ENCODE results near the gene ARHGAP30.

Gene ARHGAP30

DNA sequence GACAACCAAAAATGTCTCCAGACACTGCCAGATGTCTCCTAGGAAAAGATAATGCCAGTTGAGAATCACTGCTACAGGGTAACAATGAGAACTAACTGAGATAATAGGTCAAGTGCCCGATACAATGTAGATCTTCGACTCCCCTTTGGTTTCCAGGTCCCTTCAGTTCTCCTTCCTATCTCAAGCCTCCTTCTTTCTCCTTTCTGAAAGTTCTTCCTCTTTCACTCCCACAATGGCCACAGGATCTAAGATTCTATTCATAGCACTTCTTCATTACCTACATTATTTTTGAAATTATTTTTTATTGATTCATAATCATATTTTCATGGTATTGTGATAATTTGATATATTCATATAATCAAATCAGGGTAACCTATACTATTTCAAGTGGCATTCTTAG lies 41.8 kb upstream of the ARHGAP30 start:
- no peak overlapping the region for H3K4me3 ChIP-seq (ENCODE audit: low read depth, low read length, poor library complexity, severe bottlenecking)
- no peaks in the 10 kb centered on the region for H3K9me3 ChIP-seq (ENCODE audit: low read length)
- no peak overlapping the region for H3K27ac ChIP-seq (ENCODE audit: low read depth, low read length, poor library complexity, severe bottlenecking)
- H3K27me3 ChIP-seq (ENCODE audit: insufficient read depth, low read length) = no peaks in the 10 kb centered on the region
- peaks cover 32% of the 10 kb centered on the region for H3K4me1 ChIP-seq (ENCODE audit: insufficient read depth, low read length, severe bottlenecking)
- no peaks in the 10 kb centered on the region for H4K20me1 ChIP-seq (ENCODE audit: insufficient read depth, low read length)
- no peaks in the 10 kb centered on the region for H3K9me2 ChIP-seq (ENCODE audit: low read depth, low read length)
- H3F3A ChIP-seq (ENCODE audit: insufficient read depth, low read length) = no peaks in the 10 kb centered on the region
- peaks cover 48% of the 10 kb centered on the region for H3K36me3 ChIP-seq (ENCODE audit: insufficient read depth, low read length)
- H2AFZ ChIP-seq (ENCODE audit: low read length) = no peak overlapping the region
- H3K9ac ChIP-seq (ENCODE audit: low read length) = no peak overlapping the region
- no peak for TF ChIP-seq CTCF (IDR thresholded peaks at IDR 0.05; ENCODE audit: low read length)
- no peak overlapping the region for H3K4me2 ChIP-seq (ENCODE audit: low read length)
- peaks cover 84% of the 10 kb centered on the region for H3K79me2 ChIP-seq (ENCODE audit: insufficient read depth, low read length)

- peaks cover 48% of the 10 kb centered on the region for H3K36me3 ChIP-seq (ENCODE audit: insufficient read depth, low read length)
Measured at GRCh38 chr1:161111117-161111516, 41.4 kb upstream of the ARHGAP30 start.

GRCh38 chr1:161106431-161106830 lies 36.7 kb upstream of the ARHGAP30 start:
- Histone ChIP-seq H3K27ac (ENCODE audit: low read depth, low read length, poor library complexity, severe bottlenecking) (no peak overlapping the region), H3K27me3 (ENCODE audit: insufficient read depth, low read length) (no peaks in the 10 kb centered on the region), H3F3A (ENCODE audit: insufficient read depth, low read length) (no peaks in the 10 kb centered on the region), H3K79me2 (ENCODE audit: insufficient read depth, low read length) (peaks cover 50% of the 10 kb centered on the region), H3K4me1 (ENCODE audit: insufficient read depth, low read length, severe bottlenecking) (no peaks in the 10 kb centered on the region), H4K20me1 (ENCODE audit: insufficient read depth, low read length) (no peaks in the 10 kb centered on the region), H3K36me3 (ENCODE audit: insufficient read depth, low read length) (peaks cover 55% of the 10 kb centered on the region), H3K4me3 (ENCODE audit: low read depth, low read length, poor library complexity, severe bottlenecking) (no peak overlapping the region), H3K9me2 (ENCODE audit: low read depth, low read length) (no peaks in the 10 kb centered on the region), H3K4me2 (ENCODE audit: low read length) (no peak overlapping the region), H3K9me3 (ENCODE audit: low read length) (no peaks in the 10 kb centered on the region), H2AFZ (ENCODE audit: low read length) (no peak overlapping the region), H3K9ac (ENCODE audit: low read length) (no peak overlapping the region)
- TF ChIP-seq CTCF (IDR thresholded peaks at IDR 0.05; ENCODE audit: low read length) (no peak), EZH2 (IDR thresholded peaks at IDR 0.05; ENCODE audit: borderline replicate concordance, low read length) (no peak)

More at GRCh38 chr1:161111117-161111516, 41.4 kb upstream of the ARHGAP30 start:
- Histone ChIP-seq H3K4me1 (ENCODE audit: insufficient read depth, low read length, severe bottlenecking) (peaks cover 28% of the 10 kb centered on the region), H3K27ac (ENCODE audit: low read depth, low read length, poor library complexity, severe bottlenecking) (no peak overlapping the region), H2AFZ (ENCODE audit: low read length) (no peak overlapping the region), H3K4me3 (ENCODE audit: low read depth, low read length, poor library complexity, severe bottlenecking) (no peak overlapping the region), H3K27me3 (ENCODE audit: insufficient read depth, low read length) (no peaks in the 10 kb centered on the region), H3K9me2 (ENCODE audit: low read depth, low read length) (no peaks in the 10 kb centered on the region), H3K9ac (ENCODE audit: low read length) (no peak overlapping the region), H3K9me3 (ENCODE audit: low read length) (no peaks in the 10 kb centered on the region), H3F3A (ENCODE audit: insufficient read depth, low read length) (no peaks in the 10 kb centered on the region), H4K20me1 (ENCODE audit: insufficient read depth, low read length) (no peaks in the 10 kb centered on the region), H3K4me2 (ENCODE audit: low read length) (no peak overlapping the region), H3K79me2 (ENCODE audit: insufficient read depth, low read length) (peaks cover 84% of the 10 kb centered on the region)
- TF ChIP-seq EZH2 (IDR thresholded peaks at IDR 0.05; ENCODE audit: borderline replicate concordance, low read length) (no peak), CTCF (IDR thresholded peaks at IDR 0.05; ENCODE audit: low read length) (no peak)

Measured in OCI-LY1 (cell line).